HG02610 (cell line): ENCODE measurements around the gene NOLC1.

Source experiments
- ATAC-seq: cut with Tn5 transposase; IDR thresholded peaks from one replicate; pipeline ENCODE4 v1.9.1; 2021; ENCODE audit warnings: mild to moderate bottlenecking, moderate library complexity; ENCODE audit not compliant: unreplicated experiment

NOLC1 gene

DNA sequence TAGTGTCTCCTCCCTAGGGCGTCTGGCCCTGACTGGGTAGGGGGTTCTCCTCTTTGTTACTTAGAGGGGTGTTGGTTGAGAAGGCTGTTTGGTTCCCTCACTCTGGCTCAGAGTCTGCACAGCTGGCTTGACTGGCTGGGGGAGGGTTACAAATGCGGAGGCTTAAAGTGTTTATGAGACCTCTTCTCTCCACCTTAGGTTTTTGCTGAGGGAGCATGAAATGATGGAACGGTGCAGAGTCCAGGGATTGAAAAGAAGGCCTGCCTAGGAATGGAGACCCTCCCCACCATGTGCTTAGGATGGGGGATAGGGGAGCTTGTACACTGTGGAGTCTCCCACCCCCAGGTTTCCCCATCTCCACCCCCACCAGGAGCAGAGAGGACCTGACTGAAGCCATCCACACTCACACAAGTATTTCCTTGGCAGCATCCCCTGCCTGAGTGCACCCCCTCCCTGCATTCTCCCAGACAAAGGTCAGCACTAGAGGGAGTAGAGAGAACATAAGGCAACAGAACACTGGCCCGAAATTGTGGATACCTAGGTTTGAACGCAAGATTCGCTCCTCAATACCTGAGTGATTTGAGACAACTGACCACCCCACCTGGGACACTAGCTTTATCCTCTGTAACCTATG lies 30.3 kb upstream of the NOLC1 start:
- ATAC-seq, result no peak

GRCh38 chr10:102122450-102122849 lies 29.7 kb upstream of the NOLC1 start:
- no peak for ATAC-seq

- ATAC-seq, result no peak
Measured at GRCh38 chr10:102123223-102123622, 29.0 kb upstream of the NOLC1 start.

DNA sequence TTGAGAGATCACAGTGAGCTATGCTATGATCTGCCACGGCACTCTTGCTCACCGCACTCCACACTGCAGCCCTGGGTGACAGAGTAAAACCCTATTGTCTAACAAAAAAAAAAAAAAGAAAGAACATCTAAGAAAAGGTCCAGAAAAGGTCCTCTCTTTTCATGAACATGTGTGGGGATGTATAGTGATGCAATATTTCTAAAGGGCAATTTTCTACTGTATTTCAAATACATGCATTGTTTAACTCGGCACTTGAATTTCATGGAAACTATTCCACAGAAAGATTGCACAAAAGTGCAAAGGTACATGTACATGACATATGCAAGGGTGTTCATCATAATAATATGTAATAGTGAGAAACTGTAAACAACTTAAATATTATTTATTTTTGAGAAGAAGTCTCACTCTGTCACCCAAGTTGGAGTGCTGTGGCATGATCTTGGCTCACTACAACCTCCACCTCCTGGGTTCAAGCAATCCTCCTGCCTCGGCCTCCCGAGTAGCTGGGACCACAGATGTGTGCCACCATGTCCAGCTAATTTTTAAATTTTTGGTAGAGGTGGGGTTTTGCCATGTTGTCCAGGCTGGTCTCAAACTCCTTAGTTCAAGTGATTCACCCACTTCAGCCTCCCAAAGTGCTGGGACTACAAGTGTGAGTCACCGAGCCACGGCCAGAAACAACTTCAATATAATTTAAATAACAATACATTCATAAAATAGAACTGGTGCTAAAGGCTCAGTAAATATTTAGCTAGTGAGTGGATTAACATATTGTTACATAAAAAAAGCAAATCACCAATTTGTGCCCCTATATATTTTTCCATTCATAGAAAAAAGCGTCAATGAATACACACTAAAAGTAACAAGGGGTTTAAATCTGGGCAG lies 20.7 kb upstream of the NOLC1 start:
- no peak for ATAC-seq

DNA sequence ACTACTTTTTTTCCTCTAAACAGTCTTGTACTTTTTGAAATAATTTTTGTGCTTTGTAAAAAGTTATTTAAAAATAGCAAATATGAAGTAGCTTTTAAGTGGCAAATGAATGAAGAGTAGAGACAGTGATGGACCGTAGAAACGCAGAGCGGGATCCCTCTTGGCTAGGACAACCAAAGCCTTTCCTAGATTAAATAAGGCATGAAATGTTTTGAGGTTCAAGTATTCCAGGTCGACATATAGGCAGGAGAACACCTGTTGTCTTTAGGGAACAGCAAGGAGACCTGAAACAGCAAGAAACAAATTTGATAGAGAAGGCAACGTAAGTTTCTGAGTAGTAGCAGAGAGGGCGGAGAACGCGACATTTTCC lies 20.0 kb upstream of the NOLC1 start:
- no peak for ATAC-seq

DNA sequence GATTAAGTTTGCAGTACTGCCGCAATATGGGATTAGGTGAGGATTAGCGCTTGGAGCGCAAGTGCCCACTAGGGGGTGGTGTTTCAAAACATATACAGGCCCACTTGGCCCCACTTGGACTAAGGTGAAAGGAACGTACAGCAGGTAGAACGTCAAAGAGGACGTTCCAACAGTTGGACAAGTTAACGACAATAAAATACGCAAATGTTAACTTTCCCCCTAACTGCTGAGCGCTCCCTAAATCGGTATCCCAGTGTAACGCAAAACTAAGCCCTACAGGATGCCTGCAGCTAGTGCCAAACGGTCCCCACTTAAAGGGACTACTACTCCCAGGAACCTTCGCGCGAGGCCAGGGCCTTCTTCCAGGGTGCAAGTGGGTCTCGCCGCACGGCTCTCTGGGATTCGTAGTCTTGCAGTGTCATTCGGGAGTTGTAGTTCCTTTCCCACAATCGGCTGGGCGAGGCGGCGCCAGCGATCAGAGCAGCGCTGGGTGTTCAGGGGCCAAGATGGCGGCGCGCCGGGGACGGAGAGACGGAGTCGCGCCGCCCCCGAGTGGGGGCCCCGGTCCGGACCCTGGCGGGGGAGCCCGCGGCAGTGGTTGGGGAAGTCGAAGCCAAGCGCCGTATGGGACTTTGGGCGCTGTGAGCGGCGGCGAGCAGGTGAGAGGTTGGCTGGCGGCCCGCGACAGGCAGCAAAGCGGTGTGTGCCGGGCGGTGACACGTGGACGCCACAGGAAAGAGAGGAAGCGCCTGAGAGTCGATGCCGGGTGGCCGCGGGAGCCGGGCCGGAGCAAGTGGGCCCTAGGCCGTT lies 19.4 kb upstream of the NOLC1 start, which contains the start of gene PPRC1:
Gene PPRC1, plus strand, starts transcription at position 478 of the 810 bp plus-strand sequence. Its CDS starts 29 bp downstream, at position 507.
- ATAC-seq, result peak; percentile 96

DNA sequence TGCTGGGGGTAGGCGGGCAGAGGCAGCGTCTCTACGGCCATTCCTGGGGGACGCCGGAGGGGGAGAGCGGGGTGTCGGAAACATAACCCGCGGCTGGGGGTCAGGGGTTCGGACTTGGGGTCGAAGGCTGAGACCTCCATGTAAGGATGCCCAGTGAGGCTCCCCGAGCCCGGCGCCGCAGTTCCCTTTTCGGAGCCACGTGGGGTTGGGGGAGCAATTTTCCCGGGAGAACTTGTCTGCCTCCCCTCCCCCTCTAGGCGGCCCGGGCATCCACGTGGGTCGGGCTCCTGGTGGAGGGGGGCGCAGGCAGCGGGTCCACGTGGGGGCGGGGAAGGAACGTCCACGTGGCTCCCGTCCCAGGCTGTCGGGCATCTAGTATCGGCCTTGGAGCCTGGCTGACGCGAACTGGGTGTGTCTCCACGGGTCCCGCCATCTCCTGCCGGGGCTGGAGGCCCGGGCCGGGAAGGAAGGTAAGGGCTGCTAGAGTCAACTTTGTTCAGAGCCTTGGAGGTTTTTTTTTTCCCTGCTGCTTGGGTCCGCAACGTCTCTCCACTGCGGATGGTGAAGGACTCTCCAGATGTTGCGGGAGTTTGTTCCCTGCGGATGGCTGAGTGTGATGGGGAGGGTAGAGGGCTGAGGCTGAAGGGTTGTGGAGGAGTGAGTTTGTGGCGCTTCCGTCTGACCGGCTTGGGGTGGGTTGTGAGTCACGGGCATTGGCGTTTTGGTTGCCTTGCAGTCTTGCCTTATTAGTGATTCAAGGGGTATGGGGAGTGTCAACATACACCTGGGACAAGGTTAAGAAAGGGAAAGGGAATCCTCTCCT lies 18.6 kb upstream of the NOLC1 start:
- ATAC-seq, result no peak

DNA sequence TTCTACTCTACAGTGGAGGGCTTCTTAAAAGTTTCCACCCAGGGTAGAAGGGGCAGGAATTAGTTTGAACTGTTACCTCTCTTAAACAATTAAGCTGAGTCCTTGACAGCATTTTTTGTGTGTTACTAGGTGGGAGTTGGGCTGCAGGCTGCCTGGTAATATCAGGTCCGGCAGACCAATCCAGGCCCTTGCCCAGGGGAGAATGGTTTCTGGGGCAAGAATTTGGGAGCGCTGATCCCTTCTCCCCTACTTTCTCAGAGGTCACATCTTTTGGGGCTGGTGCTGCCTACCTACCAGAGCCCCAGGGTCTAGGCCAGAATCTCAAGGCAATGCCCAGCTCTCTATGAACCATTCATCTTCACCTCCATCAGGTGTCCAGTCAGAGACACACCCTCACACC lies 17.8 kb upstream of the NOLC1 start:
- ATAC-seq, result no peak

GRCh38 chr10:102135956-102136526 lies 16.1 kb upstream of the NOLC1 start:
- ATAC-seq, result no peak

DNA sequence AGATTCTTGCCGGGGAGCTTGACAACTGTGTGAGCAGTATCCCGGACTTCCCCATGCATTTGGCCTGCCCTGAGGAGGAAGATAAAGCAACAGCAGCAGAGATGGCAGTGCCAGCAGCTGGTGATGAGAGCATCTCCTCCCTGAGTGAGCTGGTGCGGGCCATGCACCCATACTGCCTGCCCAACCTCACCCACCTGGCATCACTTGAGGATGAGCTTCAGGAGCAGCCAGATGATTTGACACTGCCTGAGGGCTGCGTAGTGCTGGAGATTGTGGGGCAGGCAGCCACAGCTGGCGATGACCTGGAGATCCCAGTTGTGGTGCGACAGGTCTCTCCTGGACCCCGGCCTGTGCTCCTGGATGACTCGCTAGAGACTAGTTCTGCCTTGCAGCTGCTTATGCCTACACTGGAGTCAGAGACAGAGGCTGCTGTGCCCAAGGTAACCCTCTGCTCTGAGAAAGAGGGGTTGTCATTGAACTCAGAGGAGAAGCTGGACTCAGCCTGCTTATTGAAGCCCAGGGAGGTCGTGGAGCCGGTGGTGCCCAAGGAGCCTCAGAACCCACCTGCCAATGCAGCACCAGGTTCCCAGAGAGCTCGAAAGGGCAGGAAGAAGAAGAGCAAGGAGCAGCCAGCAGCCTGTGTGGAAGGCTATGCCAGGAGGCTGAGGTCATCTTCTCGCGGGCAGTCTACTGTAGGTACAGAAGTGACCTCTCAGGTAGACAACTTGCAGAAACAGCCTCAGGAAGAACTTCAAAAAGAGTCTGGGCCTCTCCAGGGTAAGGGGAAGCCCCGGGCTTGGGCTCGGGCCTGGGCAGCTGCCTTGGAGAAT lies 12.7 kb upstream of the NOLC1 start:
- ATAC-seq, result no peak

GRCh38 chr10:102140218-102140617 lies 12.0 kb upstream of the NOLC1 start:
- no peak for ATAC-seq

DNA sequence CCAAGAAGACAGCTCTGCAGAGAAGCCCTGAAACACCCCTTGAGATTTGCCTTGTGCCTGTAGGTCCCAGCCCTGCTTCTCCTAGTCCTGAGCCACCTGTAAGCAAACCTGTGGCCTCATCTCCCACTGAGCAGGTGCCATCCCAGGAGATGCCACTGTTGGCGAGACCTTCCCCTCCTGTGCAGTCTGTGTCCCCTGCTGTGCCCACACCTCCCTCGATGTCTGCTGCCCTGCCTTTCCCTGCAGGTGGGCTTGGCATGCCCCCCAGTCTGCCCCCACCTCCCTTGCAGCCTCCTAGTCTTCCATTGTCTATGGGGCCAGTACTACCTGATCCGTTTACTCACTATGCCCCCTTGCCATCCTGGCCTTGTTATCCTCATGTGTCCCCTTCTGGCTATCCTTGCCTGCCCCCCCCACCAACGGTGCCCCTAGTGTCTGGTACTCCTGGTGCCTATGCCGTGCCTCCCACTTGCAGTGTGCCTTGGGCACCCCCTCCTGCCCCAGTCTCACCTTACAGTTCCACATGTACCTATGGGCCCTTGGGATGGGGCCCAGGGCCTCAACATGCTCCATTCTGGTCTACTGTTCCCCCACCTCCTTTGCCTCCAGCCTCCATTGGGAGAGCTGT lies 11.2 kb upstream of the NOLC1 start:
- ATAC-seq, result no peak

DNA sequence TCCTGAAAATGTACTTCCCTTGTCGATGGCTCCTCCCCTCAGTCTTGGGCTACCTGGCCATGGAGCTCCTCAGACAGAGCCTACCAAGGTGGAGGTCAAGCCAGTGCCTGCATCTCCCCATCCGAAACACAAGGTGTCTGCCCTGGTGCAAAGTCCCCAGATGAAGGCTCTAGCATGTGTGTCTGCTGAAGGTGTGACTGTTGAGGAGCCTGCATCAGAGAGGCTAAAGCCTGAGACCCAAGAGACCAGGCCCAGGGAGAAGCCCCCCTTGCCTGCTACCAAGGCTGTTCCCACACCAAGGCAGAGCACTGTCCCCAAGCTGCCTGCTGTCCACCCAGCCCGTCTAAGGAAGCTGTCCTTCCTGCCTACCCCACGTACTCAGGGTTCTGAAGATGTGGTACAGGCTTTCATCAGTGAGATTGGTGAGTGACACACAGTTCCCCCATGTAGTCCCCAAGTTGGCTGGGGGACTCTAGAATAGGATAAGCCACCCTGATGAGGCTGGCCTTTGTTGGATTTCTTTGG lies 10.5 kb upstream of the NOLC1 start:
- ATAC-seq, result no peak

- no peak for ATAC-seq
Measured at GRCh38 chr10:102146971-102147428, 5.2 kb upstream of the NOLC1 start.

DNA sequence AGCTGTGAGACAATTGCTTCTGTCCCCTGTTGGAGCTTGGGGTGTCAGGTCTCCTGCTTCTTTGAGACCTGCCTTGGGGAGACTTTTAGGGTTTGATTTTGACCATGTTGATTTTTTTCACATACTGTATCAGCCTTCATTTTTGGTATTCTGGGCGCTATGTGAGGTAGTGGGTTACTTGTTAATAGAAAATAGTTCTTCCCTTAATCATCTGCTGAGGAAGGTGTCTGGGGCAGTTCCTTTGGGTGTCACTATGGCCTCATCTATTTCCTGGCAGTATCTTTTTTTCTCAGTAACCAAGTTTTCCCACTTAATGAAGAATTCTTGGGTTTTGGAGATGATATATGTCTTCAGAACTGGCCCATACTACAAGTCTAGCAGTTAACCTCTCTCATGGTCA lies 4.6 kb upstream of the NOLC1 start:
- ATAC-seq, result no peak

DNA sequence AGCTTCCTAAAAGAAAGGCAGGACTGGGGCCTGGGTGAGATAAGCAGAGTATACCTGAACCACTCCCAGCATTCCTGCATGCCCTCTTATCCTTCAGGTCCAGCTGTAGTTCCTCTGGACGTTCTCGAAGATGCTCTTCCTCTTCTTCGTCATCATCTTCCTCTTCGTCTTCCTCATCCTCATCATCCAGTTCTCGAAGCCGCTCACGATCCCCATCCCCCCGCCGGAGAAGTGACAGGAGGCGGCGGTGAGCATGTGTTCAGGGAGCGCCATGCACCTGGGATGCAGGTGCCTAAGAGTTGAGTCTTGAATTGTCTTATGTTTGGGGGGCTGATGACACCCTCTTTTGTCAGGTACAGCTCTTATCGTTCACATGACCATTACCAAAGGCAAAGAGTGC lies 3.9 kb upstream of the NOLC1 start:
- ATAC-seq, result no peak

GRCh38 chr10:102150970-102151773 lies 1.0 kb upstream of the NOLC1 start:
- ATAC-seq, result no peak

DNA sequence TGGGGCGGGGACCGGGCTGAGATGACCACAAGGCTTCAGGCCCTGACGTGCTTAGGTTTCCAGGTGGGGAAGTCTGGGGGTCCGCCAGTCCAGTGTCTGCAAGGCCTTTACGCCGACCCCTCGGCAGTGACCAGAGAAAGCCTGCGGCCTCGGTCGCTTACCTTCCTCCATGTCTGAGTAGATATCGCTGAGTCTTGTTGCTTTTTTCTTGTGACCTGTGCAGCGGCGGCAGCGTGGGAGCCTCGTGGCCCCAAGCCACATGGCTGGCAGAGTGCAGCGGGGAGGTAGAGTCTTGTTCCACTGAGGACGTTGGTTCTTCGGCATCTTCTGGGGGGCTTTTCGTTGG lies 329 bp downstream of the NOLC1 start:
- peak; percentile 9 for ATAC-seq
